IPS-NIHi7 (cell line): ENCODE data around the gene DOC2B.
"Not testable (repeated sequence)": the region's sequence is repeated elsewhere in the genome, so short reads cannot be mapped to it uniquely, and the experiment has no call there.

Source experiments
- DNase-seq: peaks from one replicate; pipeline ENCODE4 v3.0.0; 2012; ENCODE audit warnings: mixed read lengths; ENCODE audit errors: extremely low spot score

The DOC2B gene

DNA sequence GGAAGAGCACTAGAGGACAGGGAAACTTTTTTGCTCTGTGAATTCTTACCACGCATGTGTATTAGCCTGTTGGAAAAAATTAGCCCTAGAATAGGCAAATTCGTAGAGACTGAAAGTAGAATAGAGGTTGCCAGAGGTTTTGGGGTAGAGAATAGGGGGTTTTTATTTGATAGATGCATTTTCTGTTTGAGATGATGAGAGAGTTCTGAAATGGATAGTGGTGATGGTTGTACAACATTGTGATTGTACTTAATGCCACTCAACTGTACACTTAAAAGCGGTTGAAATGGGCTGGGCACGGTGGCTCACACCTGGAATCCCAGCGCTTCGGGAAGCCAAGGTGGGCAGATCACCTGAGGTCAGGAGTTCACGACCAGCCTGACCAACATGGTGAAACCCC lies 8.0 kb upstream of the DOC2B start:
- DNase-seq, result no peak

DNA sequence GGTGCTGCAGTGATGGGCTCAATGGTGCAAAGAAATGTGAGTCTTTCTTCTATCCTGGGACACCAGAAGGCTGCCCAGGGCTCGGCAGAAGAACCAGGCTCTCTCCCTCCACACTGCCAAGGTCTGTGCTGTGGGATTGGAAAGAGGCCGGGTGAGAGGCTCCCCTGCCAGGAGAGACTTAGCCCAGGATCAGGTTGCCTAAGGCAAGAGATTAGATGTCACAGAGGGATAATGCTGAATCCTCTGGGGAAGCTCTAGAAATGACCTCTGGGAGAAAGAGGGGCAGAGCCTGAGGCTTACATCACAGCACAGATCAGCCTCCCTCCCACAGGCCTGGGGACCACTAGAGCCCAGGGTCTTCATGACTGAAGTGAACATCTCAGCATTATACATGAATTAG lies 5.7 kb upstream of the DOC2B start:
- no peak for DNase-seq

DNA sequence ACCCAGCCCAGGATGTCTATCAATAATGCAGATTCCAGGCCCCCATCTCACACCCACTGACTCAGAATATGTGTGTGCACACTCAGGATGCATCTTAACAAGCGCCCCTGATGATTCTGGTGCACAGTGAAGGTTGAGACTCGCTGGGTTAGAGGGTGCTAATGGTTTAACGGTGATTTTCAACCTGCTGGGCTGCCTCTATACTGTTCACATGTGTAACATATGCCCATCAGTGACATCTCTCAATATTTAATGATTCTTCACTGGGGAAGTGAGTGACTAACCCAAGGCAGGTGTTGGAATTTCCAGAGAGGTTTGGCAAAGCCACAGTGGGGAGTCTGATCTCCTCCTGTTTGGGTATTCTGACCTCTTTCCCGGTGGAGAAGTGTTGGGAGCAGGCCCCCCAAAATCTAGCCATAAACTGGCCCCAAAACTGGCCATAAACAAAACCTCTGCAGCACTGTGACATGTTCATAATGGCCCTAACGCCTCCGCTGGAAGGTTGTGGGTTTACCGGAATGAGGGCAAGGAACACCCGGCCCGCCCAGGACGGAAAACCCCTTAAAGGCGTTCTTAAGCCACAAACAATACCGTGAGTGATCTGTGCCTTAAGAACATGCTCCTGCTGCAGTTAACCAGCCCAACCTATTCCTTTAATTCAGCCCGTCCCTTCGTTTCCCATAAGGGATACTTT lies 4.1 kb upstream of the DOC2B start:
- DNase-seq, result no peak

DNA sequence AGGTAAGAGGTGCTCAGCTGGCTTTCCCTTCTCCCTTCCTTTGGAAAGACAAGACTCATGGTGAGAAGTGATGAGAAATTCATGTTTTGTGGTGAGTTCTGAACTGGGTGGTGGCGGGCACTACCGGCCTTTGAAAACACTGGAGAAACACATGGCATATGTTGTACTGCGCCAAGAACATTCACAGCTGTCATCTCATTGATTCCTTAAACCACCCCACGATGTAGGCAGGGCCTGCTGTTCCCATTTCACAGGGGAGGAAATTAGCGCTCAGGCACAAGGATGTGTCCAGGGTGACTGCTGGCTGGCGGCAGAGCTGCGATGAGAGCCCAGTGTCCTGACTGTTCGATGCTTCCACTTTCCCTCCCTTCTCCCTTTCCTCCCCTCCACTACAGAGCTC lies 1.6 kb upstream of the DOC2B start:
- DNase-seq, result no peak

DNA sequence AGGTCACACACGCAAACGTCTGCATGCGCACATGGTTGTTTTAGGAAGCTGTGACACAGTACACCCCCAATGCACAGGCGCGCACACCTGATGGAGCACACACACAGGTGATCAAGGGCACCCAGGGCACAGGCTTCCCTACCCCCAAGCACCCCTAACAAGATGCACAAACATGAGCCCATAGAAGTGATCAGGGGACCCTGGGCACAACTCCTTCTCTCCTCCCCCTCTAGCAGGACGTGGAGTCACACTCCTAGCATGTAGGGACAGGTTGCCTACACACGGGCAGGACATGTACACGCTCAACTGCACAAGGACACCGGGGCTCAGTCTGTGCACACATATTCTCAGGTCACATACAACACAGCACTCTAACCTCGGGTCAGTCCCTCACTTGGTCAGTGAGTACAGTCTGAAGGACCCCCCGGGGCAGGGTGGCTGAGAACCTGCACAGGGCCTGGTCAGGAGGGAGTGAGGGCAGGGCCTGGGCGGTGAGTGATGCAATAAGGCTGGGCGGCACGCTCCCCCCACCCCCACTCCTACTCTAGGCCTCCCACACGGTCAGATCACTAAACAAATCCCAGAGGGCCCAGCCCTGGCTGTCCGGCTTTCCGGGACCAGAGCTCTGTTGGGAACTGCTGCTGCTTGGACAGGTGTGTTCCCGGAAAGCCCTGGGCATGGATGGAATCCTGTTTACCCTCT lies 751 bp upstream of the DOC2B start:
- DNase-seq, result peak; percentile 43

DNA sequence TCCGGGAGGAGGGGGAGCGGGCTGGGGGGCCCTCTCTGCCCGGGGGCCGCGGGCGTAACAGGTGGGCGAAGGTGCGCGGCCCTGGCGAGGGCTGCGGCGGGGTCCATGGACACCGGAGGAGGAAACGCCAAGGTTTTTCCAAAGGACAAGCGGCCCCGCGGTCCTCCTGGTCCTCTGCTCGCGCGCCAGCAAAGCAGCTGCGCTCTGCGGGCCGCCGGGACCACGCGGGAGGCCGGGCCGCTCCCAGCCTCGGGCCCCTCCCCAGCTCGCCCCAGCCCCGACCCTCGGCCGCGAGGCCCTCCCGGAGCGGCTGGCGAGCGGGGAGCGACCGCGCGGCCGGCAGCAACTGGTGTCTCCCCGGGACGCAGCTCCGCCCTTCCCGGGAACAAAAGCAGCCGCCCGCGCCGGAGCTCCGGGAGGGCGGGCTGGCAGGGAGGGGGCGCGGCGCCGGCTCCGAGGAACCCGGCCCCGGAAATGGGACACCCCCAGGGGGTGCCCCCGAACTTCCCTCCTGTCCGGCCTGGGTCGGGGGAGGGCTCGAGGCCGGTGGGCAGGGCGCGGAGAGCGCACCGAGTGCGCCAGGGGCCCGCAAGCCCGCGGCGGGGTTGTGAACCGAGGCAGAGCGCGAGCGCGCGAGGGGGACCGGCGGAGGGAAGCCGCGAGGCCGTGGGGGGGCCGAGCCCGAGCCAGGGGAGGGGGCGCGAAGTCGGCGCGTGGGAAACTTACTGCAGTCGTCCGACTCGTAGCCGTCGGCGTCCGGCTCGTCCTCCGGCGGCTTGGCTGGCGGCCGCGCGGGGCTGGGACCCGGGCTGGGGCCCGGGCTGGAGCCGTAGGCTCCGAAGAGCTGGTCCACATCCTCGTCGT lies 837 bp downstream of the DOC2B start:
- peak; percentile 59 for DNase-seq

DNA sequence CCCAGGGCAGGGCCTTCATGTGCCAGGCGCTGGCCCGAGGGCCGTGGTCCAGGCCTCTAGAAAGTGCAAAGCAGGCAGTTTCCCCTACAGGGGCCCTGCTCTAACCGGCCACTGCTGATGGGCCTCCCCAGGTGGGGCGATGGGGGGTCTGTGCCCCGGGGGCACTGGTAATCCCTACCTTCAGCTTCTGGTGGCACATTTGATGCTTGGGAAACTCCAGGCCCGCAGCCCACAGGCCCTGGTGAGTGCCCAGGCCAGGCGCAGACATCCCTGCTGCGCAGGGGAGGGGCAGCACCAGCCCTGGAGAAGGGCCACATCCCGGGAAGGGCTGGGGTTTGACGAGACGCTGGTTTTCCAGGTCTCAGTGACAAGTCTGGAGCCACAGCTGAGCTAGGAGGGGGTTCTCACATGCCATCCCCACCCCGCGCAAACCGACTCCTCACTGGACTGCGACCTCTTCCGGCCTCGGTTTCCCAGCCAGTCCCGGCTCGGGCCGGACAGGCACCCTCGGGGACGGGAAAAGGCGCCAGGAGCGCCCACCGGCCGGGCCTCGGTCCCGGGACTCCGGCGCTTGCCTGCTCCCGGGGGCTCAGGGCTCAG lies 1.6 kb downstream of the DOC2B start:
- peak; percentile 69 for DNase-seq

DNA sequence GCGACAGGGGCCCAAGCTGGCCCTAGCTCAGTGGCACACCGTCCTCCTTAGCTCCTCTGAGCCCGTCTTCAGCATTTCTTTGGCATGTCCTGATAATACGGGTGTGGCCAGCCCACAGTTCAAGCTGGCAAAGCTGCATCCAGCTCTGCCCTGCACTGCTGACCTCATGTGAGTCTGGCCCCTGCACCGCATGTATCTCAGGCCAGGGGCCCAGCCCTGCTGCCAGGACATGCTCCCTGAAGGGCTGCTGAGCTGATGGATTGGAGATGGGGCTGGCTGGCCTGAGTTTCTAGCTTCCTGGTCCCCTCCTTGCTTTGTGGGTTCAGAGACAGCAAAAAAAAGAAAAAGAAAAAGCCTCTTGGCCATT lies 2.4 kb downstream of the DOC2B start:
- no peak for DNase-seq

DNA sequence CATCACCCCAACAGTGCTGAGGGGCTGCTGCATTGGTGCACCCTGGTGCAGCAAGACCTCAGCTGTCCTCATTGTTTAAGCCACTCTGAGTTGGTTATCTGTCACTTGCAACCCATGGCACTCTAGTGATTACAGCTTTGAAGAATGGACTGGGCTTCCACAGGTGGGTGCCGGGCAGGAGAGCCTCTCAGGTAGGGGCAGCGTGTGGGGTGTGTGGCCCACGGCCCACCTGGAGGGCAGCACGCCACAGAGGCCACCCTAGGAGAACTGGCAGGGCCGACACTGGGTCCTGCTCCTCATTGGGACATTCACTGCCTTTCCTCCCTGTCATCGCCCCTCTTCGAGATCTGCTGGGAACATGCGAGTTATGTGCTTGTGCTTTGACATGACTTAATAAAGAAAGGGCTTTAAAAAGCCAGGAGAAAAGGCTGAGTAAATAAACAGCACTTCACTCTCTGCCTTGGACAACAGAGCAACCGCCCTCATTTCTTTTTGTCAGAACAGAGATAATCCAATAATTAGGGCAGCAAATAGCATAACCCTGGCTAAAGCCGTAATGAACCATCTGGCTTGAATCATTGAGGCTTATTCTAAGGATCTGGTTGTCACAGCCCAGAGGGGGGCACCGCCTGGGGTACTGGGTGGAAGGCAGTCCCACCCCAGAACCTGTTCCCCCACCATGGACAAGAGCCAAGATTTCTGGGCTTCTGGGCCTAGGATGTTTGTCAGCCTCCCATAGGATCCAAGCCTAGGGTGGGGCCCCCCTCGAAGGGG lies 3.0 kb downstream of the DOC2B start:
- DNase-seq, result no peak

DNA sequence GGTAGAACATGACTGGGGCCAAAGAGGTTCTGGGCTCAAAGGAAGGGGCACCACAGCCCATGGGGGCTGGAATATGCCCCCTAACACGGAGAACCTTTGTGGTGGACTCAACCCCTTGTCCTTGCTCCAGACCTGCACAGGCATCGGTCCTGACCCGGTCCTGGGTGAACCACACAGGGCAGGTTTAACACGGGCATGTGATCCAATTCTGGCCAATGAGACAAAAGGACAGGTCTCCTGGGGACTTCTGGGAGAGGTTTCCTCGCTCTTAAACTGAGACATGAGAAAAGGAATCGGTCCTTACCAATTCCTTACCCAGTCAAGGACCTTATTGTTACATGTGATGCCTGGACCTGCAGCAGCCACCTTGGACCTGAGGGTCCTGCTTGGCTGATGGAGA lies 3.7 kb downstream of the DOC2B start:
- no peak for DNase-seq

DNA sequence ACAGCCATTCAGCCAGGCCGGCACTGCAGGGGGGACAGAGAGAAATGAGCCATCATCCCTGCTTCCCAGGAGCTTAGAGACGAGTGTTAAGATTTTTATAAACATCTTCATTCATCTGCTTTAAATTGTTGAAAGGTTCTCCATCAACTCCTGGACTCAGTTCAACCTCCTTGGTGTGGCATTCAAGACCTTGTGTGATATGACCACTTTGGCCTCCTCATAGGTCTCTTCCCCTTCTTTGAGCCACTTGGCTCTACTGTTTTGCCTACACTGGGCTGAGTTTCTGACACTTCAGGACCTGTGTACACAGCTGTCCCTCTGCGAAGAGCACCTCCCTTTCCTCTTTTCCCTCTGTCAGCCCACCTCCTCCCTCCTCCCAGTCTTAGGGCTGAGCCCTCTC lies 4.3 kb downstream of the DOC2B start:
- no peak for DNase-seq

DNA sequence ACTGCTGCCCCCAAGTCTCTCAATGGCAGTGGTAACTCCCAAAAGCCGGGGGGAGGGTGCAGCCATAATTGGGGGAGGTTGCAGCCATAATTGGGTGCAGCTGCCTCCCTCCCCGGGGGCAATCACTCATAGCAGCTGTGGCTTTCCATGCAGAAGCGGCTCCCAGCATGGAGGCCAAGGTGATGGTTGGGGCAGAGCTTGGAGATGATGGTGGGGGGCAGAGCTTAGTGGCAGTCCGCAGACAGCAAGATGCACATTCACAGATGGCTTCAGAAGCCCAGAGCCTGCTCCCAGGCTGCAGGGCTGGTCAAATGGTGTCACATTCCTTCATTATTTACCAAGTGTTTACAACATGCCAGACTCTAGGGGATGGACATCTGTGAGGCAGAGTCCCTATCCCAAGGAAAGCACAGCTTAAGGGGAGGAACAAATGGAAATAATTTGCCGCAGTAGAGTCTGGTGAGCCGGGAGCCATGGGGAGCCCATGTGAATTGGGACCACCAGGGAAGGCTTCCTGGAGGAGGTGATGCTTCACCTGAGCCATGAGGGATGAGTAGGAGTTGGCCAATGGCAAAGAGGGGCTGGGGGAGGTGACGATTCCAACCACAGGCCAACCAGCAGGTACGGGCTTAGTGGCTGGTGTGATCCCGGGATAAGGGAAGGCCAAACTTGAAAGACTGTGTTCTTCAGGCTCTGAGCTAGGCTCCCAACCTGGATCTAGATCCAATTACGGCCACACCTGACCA lies 8.1 kb downstream of the DOC2B start:
- no peak for DNase-seq

DNA sequence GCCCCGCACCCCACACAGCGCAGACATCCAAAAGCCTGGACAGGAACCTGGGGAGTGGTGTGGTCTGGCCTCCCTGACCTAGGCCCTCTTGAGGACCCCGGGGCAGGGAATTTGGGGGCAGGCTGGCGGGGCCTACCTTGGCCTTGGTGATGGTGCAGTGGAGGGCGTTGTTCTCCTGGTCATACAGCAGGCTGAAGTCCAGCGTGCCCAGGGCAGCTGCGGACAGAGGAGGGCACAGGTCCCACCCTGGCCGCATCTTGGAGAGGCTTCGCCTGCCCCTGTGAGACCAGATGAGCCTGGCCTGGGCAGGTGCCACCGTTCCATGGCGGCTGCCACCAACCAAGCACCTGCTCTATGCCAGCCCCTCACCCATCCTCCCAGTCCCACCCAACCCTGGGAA lies 9.0 kb downstream of the DOC2B start:
- no peak for DNase-seq

DNA sequence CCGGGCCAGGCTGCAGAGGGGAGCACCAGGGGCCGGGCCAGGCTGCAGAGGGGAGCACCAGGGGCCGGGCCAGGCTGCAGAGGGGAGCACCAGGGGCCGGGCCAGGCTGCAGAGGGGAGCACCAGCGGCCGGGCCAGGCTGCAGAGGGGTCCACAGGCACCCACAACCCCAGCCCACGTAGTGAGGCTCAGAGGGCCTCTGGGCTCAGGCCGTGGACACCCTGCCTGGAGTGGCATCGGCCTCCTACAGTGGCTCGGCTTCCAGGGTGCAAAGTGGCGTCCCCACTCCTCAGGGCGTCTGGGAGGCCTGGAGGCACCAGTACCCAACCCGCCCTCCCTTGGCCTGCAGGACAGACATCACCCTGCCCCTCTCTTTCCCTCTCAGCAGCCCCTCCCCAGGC lies 9.6 kb downstream of the DOC2B start:
- DNase-seq, result no peak

DNA sequence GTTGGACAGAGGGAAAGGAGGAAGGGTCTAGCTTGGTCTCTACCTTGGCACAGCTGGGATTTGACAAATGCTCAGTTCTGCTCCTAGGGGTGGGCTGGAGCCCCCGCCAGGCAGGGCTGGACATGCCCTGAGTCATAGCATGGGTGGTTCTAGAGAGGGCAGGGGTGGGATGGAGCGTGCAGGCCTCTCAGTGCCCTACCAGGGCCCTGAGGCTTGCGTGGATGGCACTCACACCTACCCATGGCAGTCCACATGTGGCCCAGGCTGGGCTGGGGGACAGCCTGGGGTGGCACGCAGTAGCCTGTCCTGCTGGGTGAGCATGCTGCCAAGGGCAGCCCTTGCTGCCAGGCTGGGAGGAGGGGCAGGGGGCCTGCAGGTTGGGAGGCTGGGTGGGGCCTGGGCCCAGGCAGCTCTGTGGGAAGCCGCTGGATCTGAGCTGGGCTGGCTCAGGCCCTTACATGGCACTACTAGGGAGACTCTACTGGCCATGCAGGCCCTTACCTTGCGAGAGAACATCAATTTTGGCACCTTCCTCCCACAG lies 11.2 kb downstream of the DOC2B start:
- DNase-seq, result no peak

DNA sequence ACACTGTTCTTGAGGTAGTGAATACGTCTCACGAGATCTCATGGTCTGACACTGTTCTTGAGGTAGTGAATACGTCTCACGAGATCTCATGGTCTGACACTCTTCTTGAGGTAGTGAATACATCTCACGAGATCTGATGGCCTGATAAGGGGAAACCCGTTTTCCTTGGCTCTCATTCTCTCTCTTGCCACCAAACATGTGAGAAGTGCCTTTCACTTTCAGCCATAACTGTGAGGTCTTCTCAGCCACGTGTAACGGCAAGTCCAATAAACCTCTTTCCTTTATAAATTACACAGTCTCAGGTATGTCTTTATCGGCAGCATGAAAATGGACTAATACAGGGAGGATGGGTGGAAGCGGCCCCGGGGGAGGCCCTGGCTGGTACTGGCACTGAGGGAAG lies 12.8 kb downstream of the DOC2B start:
- not testable (repeated sequence) for DNase-seq

DNA sequence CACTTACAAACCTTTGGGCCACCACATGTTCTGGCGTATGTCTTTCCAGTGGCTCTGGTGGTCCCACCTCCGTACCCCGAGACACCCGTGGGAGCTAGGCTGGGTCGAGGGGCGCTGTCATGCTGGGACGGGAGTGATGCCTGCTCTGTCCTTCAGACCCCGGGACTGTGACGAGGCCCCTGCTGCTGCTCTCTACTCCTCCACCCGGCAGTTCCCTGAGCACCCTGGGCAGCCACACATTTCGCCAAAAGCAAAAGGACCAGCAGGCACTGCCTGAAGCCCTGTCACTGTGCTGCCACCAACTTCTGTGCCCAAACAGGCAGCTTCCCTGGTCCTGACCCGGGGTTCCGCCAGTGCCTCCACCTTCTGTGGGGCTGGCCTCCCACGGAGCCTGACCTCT lies 15.5 kb downstream of the DOC2B start:
- no peak for DNase-seq

DNA sequence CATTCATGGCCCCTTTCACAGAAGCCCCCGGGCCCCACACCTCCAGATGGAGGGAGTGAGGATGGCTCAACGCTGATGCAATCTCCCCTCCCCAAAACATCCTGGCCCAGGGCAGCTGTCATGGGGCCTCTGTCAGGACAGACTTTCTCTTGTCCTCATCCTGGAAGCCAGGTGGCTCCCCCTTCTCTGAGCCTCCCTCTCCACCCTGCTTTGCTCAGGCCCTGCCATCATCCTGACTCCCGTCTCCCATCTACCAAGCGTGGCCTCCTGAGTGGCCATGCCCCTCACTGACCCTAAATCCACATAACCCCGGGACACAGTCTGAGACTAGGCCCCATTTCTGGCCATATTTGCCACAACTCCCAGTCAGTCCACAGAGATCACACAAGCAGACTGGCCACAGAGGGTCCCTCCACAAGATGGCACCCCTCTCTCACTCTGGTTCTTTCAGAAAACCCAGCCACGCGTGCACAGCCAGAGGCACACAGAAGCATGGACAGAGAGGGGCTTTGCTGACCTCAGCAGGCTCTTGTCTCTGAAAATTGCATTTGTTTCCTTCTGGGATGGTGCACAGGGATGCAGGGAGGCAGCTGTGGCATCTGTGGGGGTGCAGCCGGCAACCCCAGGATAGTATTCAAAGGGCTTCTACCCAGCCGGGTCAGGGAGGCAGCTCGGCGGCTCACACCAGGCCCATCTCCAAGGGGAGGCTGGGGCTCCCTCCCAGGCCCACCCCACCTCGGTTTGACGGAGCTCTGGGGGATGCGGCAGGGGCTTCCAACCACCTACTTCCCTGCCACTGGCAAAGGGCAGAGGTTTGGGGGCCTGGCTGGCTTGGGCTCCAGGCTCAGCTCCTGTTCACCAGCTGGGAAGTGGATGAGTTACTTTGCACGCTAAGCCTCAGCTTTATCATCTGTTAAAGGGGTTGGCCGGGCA lies 16.9 kb downstream of the DOC2B start:
- peak; percentile 78 for DNase-seq

DNA sequence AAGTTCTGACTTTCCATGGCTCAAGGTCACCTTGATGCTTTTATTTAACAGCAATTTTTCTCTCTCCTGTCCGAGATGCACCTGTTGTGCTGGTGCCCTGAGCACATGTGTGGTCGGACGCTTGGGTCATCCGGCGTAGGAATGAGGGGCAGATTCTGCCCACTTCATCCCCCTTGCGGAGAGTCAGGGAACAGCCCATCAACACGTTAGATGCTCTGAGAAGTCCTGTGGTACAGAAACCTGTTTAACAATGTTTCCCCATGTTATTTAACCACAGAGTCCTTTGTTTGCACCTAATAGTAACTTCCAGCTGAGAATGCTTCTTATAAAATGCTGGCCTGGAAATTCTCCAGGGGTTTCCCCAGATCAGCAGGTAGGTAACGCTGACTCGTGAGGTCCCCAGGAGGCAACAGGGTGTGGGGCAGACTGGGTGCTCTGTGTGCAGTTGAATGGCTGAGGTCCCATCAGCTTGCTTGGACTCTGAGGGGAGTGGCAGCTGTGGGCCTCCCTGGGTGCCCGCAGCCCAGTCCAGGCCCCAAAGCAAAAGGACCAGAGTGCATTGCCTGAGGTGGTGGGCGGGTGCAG lies 17.8 kb downstream of the DOC2B start:
- DNase-seq, result peak; percentile 61
